ENCODE results near the gene KIR3DL1. TPM values are rescaled to one million over a fixed set of nuclear protein-coding genes. Genes with fewer than 3 reads are reported as not detected.
"Not testable (repeated sequence)": the region's sequence is repeated elsewhere in the genome, so short reads cannot be mapped to it uniquely, and the experiment has no call there.

KIR3DL1 gene
- total and polyA plus RNA-seq, 4 donors, result 0.16 to 0.64 (median 0.18) TPM; not detected in 1

DNA sequence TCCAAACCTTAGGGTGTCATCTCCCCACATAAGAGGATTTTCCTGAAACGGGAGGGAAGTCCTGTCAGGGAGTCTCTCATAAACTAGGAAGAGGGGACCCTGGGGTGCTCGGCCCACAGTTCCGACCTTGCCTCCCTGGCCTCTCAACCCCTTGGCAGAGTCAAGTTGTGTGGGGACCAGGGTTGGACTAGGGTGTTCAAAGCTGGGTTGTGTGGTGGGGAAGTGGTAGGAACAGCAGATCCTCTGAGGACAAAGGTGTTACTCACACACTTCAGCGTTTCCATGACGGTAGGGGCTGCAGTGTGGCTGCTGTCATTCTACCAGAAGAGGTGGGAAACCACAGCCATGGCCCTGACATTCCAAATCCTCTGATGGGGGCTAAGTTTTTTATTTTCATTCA lies 18.9 kb downstream of the KIR3DL1 start:
- not testable (repeated sequence) for H3K27me3 ChIP-seq (ENCODE audit: control insufficient read depth in 3 of 3, insufficient read depth in 3 of 3, low read length in 2 of 3); H3K9me3 ChIP-seq (ENCODE audit: control insufficient read depth in 4 of 4, insufficient read depth in 3 of 4, low read length in 3 of 4); H3K4me3 ChIP-seq; H3K27ac ChIP-seq (ENCODE audit: low read depth in 1 of 2, low read length in 1 of 2); H3K9ac ChIP-seq (ENCODE audit: insufficient read depth in 1 of 2, low read length in 2 of 2); H3K4me1 ChIP-seq (ENCODE audit: control insufficient read depth in 5 of 5, insufficient read depth in 5 of 5, low read length in 5 of 5); H3K36me3 ChIP-seq (ENCODE audit: control insufficient read depth in 4 of 4, insufficient read depth in 4 of 4, low read length in 4 of 4); DNase-seq; ATAC-seq (ENCODE audit: insufficient read depth, low FRiP score)
- 66 to 78% methylated on average over 3 to 5 of the region's 5 CpGs for WGBS, 2 donors

DNA sequence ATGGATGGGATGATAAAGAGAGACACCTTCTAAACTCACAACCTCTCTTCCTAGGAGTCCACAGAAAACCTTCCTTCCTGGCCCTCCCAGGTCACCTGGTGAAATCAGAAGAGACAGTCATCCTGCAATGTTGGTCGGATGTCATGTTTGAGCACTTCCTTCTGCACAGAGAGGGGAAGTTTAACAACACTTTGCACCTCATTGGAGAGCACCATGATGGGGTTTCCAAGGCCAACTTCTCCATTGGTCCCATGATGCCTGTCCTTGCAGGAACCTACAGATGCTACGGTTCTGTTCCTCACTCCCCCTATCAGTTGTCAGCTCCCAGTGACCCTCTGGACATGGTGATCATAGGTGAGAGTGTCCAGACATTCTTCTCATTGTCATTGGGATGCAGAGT lies 21.3 kb downstream of the KIR3DL1 start:
- not testable (repeated sequence) for ATAC-seq (ENCODE audit: insufficient read depth, low FRiP score); H3K4me1 ChIP-seq (ENCODE audit: control insufficient read depth in 5 of 5, insufficient read depth in 5 of 5, low read length in 5 of 5); H3K9ac ChIP-seq (ENCODE audit: insufficient read depth in 1 of 2, low read length in 2 of 2); DNase-seq; H3K27me3 ChIP-seq (ENCODE audit: control insufficient read depth in 3 of 3, insufficient read depth in 3 of 3, low read length in 2 of 3); H3K4me3 ChIP-seq; H3K27ac ChIP-seq (ENCODE audit: low read depth in 1 of 2, low read length in 1 of 2); H3K36me3 ChIP-seq (ENCODE audit: control insufficient read depth in 4 of 4, insufficient read depth in 4 of 4, low read length in 4 of 4); H3K9me3 ChIP-seq (ENCODE audit: control insufficient read depth in 4 of 4, insufficient read depth in 3 of 4, low read length in 3 of 4)
- WGBS, 2 donors, result 25 to 47% methylated on average over 2 of the region's 2 CpGs

DNA sequence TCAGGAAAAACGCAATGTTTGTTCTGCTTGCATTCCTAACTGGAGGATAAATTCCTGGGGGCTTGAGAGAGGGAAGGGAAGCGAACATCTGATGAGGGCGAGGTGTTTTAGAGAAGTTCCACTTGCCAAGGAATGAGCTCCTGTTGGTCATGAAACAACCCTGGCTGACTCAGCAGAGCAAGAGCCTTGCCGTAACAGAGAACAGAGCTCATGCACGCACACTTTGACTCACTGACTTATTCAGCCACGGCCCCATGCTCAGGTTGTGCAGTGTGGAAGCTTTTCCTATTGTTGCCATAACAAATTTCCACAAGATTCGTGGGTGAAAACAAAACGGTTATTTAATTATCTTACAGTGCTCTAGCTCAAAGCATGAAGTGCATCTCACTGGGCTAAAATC lies 26.9 kb downstream of the KIR3DL1 start:
- 64 to 70% methylated on average over 7 to 8 of the region's 8 CpGs for WGBS, 2 donors
- H3K4me1 ChIP-seq (ENCODE audit: control insufficient read depth in 5 of 5, insufficient read depth in 5 of 5, low read length in 5 of 5); ATAC-seq (ENCODE audit: insufficient read depth, low FRiP score); H3K27me3 ChIP-seq (ENCODE audit: control insufficient read depth in 3 of 3, insufficient read depth in 3 of 3, low read length in 2 of 3); DNase-seq; H3K36me3 ChIP-seq (ENCODE audit: control insufficient read depth in 4 of 4, insufficient read depth in 4 of 4, low read length in 4 of 4); H3K9ac ChIP-seq (ENCODE audit: insufficient read depth in 1 of 2, low read length in 2 of 2); H3K9me3 ChIP-seq (ENCODE audit: control insufficient read depth in 4 of 4, insufficient read depth in 3 of 4, low read length in 3 of 4); H3K27ac ChIP-seq (ENCODE audit: low read depth in 1 of 2, low read length in 1 of 2); H3K4me3 ChIP-seq: not testable (repeated sequence)

- H3K27ac ChIP-seq (ENCODE audit: low read depth in 1 of 2, low read length in 1 of 2); ATAC-seq (ENCODE audit: insufficient read depth, low FRiP score); DNase-seq; H3K4me3 ChIP-seq; H3K9me3 ChIP-seq (ENCODE audit: control insufficient read depth in 4 of 4, insufficient read depth in 3 of 4, low read length in 3 of 4); H3K36me3 ChIP-seq (ENCODE audit: control insufficient read depth in 4 of 4, insufficient read depth in 4 of 4, low read length in 4 of 4); H3K27me3 ChIP-seq (ENCODE audit: control insufficient read depth in 3 of 3, insufficient read depth in 3 of 3, low read length in 2 of 3); H3K9ac ChIP-seq (ENCODE audit: insufficient read depth in 1 of 2, low read length in 2 of 2); H3K4me1 ChIP-seq (ENCODE audit: control insufficient read depth in 5 of 5, insufficient read depth in 5 of 5, low read length in 5 of 5): not testable (repeated sequence)
- 91% methylated on average over 14 to 16 of the region's 16 CpGs for WGBS, 2 donors
These were observed 33.9 kb downstream of the KIR3DL1 start, which contains the start of gene KIR3DL2 for GRCh38 chr19:54850061-54850640. TSS of gene KIR3DL2 (plus strand) at chr19:54850443. CDS start at chr19:54850476, 33 bp downstream.

GRCh38 chr19:54850930-54851329 lies 34.7 kb downstream of the KIR3DL1 start:
- DNase-seq, result no peak
- no peaks in the 10 kb centered on the region for H3K4me1 ChIP-seq (ENCODE audit: control insufficient read depth in 5 of 5, insufficient read depth in 5 of 5, low read length in 5 of 5)
- peaks cover 0 to 5% (median 1%) of the 10 kb centered on the region in 4 donors for H3K9me3 ChIP-seq (ENCODE audit: control insufficient read depth in 4 of 4, insufficient read depth in 3 of 4, low read length in 3 of 4)
- ATAC-seq (ENCODE audit: insufficient read depth, low FRiP score), result no peak
- H3K36me3 ChIP-seq (ENCODE audit: control insufficient read depth in 4 of 4, insufficient read depth in 4 of 4, low read length in 4 of 4), result no peaks in the 10 kb centered on the region
- no peak overlapping the region for H3K4me3 ChIP-seq
- 58 to 69% methylated on average over 2 of the region's 2 CpGs for WGBS, 2 donors
- H3K27me3 ChIP-seq (ENCODE audit: control insufficient read depth in 3 of 3, insufficient read depth in 3 of 3, low read length in 2 of 3), result no peaks in the 10 kb centered on the region
- no peak overlapping the region for H3K9ac ChIP-seq (ENCODE audit: insufficient read depth in 1 of 2, low read length in 2 of 2)
- H3K27ac ChIP-seq (ENCODE audit: low read depth in 1 of 2, low read length in 1 of 2), result no peak overlapping the region
- TF ChIP-seq CTCF (IDR thresholded peaks at IDR 0.05; ENCODE audit: control extremely low read depth, extremely low read depth), result no peak
